Measurements from ENCODE around the gene ELP2.

GRCh38 chr18:36153203-36153602 is 23.5 kb downstream of the ELP2 start:
- no peak for TF ChIP-seq CTCF (IDR thresholded peaks at IDR 0.05)
- no peak for TF ChIP-seq EZH2 (IDR thresholded peaks at IDR 0.05)

Measured in neural progenitor cell (in vitro differentiated cells).